ENCODE data around the gene C11orf42.
"Not testable (repeated sequence)": the region's sequence is repeated elsewhere in the genome, so short reads cannot be mapped to it uniquely, and the experiment has no call there.

Gene C11orf42

GRCh38 chr11:6219359-6219758, 14.0 kb downstream of the C11orf42 start:
- peak; percentile 89 for FAIRE-seq
- peak; percentile 67 for DNase-seq (ENCODE audit: low spot score)

GRCh38 chr11:6223854-6224253, 18.5 kb downstream of the C11orf42 start:
- no peak for DNase-seq (ENCODE audit: low spot score)
- no peak for FAIRE-seq

GRCh38 chr11:6224421-6224820, 19.1 kb downstream of the C11orf42 start:
- DNase-seq (ENCODE audit: low spot score) (no peak), FAIRE-seq (no peak)

DNA sequence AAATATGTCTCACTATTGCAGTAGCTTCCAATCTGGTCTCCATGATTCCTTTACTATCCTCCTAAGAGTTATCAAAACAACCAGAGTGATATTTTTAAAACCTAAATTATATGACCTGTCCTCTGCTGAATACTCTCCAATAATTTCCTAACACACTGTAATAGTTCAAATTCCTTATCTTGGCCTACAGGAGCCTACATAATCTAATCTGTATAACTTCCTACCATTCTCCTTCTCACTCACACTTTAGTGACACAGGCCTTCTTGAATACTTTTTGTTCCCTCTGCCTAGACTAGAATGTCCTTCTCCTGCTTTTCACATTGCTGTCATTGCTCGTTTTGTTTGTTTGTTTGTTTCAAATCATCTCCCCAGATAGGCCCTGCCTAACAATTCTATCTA, 19.7 kb downstream of the C11orf42 start:
- no peak for DNase-seq (ENCODE audit: low spot score)
- no peak for FAIRE-seq

GRCh38 chr11:6225896-6226295, 20.5 kb downstream of the C11orf42 start:
- FAIRE-seq (no peak), DNase-seq (ENCODE audit: low spot score) (no peak)

DNA sequence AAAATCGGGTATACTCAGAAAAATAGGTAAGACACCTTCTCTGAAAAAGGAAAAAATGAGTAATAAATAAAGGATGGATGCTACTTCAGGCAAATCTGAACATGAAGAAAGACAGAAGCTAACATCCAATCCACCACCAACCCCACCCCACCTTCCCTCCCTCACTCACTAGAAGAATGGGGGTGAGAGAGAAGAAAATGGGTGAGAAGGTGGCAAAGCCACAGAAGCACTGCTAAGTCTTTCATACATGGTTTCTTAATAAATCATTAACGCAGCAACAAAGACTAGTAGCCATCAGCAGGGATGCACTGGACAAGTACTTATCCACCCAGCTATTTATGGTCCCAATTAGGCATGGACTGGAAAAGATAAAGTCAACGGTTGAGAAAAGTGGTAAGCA, 23.2 kb downstream of the C11orf42 start:
- no peak for FAIRE-seq
- DNase-seq (ENCODE audit: low spot score) = no peak

DNA sequence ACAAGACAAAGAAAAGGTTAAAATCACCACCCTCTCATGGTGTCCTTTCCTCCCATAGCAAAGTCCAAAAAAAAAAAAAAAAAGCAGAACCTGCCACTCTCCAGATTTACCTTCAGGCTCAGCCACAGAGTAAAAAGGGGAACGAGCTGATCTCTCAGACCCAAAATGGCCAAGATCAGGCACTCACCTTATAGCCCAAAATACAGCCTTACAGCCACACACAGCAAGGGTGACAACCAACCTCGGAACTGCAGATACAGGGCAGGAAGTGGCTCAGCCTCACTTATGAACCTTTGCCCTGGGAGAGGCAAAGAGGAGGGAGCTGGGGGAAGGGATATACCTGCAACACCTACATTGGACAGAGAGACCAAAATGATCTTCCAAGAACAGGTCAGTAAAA, 24.6 kb downstream of the C11orf42 start:
- no peak for FAIRE-seq

DNA sequence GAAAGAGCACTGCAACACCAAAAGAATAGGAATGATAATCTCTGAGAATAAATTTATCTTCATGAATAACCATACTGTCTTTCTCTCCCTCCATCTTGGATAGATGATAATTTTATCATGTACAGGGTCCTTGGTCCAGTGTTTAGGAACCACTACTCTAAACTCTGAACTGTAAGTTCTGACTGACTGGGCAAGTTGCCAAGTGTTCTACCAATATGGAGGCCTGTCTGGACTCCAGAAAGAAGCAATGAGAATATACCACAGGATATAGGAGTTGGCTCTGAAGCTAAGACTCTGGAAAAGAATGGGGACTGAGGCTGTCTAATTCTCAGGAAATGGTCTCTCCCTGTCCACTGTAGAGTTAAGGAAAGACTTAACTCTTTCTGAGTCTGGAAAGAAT, 27.5 kb downstream of the C11orf42 start:
- no peak for FAIRE-seq

More for the DNA sequence above, 24.6 kb downstream of the C11orf42 start:
- no peak for DNase-seq (ENCODE audit: low spot score)

DNA sequence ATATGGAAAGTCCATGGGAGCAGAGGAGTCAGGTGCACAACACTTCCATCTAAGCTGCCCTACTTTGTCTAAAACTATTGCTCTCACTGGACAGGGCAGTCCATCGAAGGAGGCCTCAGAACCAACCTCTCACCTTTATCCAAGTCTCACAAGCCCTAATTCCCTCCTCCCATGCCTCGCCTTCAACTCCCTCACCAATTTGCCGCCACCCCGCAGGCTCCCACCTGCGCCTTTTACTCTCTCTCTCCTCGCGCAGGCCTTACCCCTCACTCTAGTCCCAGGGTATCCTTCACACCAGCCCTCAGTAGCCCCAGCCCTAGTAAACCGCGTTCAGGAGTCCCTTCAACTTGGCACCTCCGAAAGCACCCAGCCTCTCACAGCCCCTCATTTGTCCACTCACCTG, 28.6 kb downstream of the C11orf42 start:
- FAIRE-seq (no peak), DNase-seq (ENCODE audit: low spot score) (no peak)

More for the DNA sequence above, 27.5 kb downstream of the C11orf42 start:
- DNase-seq (ENCODE audit: low spot score) = no peak

GRCh38 chr11:6234387-6235107, 29.2 kb downstream of the C11orf42 start, which contains the start of gene FHIP1B:
FHIP1B (minus strand) TSS chr11:6234636; CDS start chr11:6224516, 10,120 bp downstream.
- FAIRE-seq = peak; percentile 94
- peak; percentile 97 for DNase-seq (ENCODE audit: low spot score)

GRCh38 chr11:6237266-6237665, 31.9 kb downstream of the C11orf42 start:
- no peak for FAIRE-seq

DNA sequence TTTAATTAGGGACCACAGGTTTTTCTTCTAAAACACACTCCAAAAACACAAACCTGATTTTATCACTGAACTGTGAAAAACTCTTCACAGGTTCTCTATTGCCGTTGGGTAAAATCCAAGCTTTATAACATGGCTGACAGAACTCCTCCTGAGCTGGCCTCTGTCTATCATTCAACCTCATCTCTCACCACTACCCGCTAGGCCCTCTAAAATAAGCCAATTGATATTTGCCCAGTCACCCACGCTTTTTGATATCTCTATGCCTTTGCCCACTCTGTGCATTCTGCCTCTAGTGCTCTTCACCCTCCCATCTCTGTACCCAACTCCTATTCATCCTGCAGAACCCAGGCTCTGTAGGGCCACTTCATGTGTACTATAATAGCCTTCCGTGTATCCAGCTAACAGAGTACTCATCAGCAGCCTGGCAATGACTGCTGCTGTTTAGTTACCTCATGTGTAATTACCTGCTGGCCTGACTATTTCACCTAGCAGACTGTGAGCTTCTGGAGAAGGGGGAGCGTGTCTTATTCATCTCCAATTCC, 32.5 kb downstream of the C11orf42 start:
- FAIRE-seq (no peak), DNase-seq (ENCODE audit: low spot score) (no peak)

More at GRCh38 chr11:6237266-6237665, 31.9 kb downstream of the C11orf42 start:
- no peak for DNase-seq (ENCODE audit: low spot score)

DNA sequence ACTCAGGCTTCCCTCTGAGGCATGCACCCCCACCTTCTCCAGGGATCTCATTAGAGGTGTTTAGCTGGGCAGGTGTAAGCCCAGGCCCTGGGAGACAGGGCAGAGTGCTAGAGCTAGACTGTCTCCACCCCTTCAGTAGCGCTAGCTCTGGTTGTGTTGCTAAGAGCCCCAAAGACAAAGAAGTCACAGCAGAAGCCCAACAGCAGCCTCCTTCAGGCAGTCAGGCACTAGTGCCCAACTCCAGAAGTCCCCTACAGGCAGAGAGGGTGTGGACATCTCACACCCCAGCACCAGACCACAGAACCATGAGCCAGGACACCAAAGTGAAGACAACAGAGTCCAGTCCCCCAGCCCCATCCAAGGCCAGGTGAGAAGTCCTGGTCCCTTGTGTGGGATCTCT, 33.5 kb downstream of the C11orf42 start, which contains the start of gene CNGA4:
Gene CNGA4 (plus strand): TSS at position 188 of the 400 bp plus-strand sequence. CDS start 118 bp downstream, at position 306.
- no peak for FAIRE-seq
- DNase-seq (ENCODE audit: low spot score) = no peak

DNA sequence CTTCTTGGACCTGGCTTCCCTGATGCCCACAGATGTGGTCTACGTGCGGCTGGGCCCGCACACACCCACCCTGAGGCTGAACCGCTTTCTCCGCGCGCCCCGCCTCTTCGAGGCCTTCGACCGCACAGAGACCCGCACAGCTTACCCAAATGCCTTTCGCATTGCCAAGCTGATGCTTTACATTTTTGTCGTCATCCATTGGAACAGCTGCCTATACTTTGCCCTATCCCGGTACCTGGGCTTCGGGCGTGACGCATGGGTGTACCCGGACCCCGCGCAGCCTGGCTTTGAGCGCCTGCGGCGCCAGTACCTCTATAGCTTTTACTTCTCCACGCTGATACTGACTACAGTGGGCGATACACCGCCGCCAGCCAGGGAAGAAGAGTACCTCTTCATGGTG, 34.8 kb downstream of the C11orf42 start:
- FAIRE-seq = no peak
- no peak for DNase-seq (ENCODE audit: low spot score)

DNA sequence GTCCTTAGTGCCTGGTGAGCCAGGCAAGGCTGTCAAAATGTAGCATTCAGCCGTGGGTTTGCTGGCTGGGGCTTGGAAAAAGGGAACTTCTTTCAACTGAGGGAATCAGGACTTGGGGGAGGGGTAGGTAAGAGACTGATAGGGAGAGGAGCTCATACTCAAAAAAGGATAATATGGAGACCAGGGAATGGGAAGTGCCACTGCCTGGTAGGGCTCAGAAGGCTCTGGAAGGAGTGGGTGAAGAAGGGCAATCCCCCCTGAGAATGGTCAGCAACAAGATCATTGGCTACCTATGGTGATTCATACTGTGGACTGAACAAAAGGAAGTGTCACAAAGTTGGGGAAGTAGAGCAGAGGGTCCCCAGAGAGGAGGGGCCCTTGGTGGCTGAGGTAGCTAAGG, 35.4 kb downstream of the C11orf42 start:
- FAIRE-seq (no peak), DNase-seq (ENCODE audit: low spot score) (no peak)

- no peak for FAIRE-seq
- no peak for DNase-seq (ENCODE audit: low spot score)
Observed at GRCh38 chr11:6241316-6241715, 36.0 kb downstream of the C11orf42 start.

DNA sequence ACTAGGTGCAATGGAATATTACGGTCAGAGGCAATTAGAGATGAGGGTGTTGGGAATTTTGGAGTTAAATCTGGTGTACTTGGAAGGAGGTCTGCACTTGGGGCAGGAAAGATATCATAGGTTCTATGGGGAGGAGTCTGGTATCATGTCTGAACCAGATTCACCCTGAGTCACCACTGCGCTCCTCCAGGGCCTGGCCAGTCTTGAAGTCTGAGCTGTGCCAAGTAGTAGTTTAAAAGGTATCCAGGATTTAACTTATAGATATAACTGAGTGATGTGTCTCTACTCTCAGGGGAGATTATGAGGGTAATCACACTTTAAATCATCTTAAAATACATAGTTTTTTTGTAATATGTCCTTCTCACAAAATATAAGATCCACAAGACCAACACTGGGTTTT, 40.2 kb downstream of the C11orf42 start:
- FAIRE-seq = no peak
- no peak for DNase-seq (ENCODE audit: low spot score)

GRCh38 chr11:6248248-6248647, 42.9 kb downstream of the C11orf42 start:
- FAIRE-seq (no peak), DNase-seq (ENCODE audit: low spot score) (no peak)

DNA sequence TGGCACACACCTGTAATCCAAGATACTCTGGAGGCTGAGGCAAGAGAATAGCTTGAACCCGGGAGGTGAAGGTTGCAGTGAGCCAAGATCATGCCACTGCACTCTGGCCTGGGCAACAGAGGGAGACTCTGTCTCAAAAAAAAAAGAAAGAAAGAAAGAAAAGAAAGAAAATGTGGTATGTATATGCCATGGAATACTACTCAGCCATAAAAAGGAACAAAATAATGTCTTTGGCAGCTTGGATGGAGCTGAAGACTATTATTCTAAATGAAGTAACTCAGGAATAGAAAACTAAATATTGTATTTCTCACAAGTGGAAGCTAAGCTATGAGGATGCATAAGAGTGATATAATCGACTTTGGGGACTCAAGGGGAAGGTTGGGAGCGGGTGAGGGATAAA, 43.5 kb downstream of the C11orf42 start:
- FAIRE-seq; DNase-seq (ENCODE audit: low spot score): not testable (repeated sequence)

DNA sequence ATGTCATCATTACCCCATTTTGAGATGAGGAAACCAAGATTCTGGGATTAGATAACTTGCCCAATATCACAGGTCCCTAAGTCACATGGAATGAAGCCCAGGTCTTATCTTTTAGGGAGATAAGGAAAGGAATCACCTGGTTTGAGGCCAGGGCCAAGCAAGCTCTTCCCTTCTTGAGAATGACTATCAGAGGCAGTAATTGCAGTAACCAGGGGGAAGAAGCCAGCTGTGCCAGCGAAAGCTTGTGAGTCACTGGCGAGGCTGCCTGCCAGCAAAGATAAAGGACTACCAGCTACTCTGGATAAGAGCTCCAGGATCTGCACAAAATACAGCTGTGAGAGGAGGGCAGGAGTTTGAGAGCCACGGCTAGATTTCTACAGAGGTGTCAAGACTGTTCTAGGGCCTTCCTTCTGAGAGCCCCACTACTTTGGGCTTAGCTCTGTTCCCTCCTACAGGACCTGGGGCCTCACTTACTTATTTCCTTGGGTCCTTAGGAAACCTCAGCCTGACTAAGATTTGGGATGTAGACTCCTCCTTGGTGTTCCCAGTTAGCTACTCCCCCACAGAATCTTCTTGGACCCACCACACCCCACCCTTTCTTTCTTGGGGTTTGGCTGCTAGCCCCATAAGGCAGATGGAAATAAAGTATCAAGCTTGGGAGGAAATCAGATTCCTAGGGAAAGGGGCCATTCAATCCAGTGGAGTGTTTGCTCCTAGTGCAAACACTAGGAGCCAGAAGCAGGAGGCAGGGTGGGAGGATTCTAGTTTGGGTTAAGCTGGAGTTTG, 44.6 kb downstream of the C11orf42 start:
- no peak for FAIRE-seq
- DNase-seq (ENCODE audit: low spot score) = peak; percentile 22

- no peak for FAIRE-seq
- DNase-seq (ENCODE audit: low spot score) = peak; percentile 44
Observed at GRCh38 chr11:6251120-6251733, 45.9 kb downstream of the C11orf42 start.
